NAMALWA (cell line): Measurements from ENCODE around the gene GJA4.

Experiments used
- DNase-seq: peaks from one replicate; pipeline ENCODE4 v3.0.0-alpha.2; 2015; ENCODE audit warnings: low spot score

The GJA4 gene

GRCh38 chr1:34839526-34840305, 46.9 kb downstream of the GJA4 start:
- no peak for DNase-seq

- DNase-seq = no peak
Measured at GRCh38 chr1:34840426-34840825, 47.6 kb downstream of the GJA4 start.

- no peak for DNase-seq
Measured at GRCh38 chr1:34842073-34842472, 49.3 kb downstream of the GJA4 start.

GRCh38 chr1:34842952-34843371, 50.2 kb downstream of the GJA4 start:
- no peak for DNase-seq

GRCh38 chr1:34843392-34844251, 50.8 kb downstream of the GJA4 start:
- DNase-seq = no peak

GRCh38 chr1:34844252-34844634, 51.4 kb downstream of the GJA4 start:
- no peak for DNase-seq
